HCT116 (cell line): ENCODE data around the gene PACRG.

Source experiments
- CEBPB ChIP-seq: IDR thresholded peaks from 2 replicates; pipeline ENCODE4 v1.6.1; 2012; ENCODE audit warnings: low read depth
- ELF1 ChIP-seq: IDR thresholded peaks from 2 replicates; pipeline ENCODE4 v1.6.1; 2012; ENCODE audit warnings: low read depth, borderline replicate concordance
- EZH2 ChIP-seq: fragments of 200-600 bp; sonication (generic); IDR thresholded peaks from 2 replicates; pipeline ENCODE4 v1.6.1; 2017; ENCODE audit warnings: antibody characterized with exemption, mixed run types
- FOSL1 ChIP-seq: IDR thresholded peaks from 2 replicates; pipeline ENCODE4 v1.6.1; 2012; ENCODE audit warnings: low read depth
- POLR2A ChIP-seq: IDR thresholded peaks from 2 replicates; pipeline ENCODE4 v1.7.0; 2011; ENCODE audit warnings: borderline replicate concordance; ENCODE audit not compliant: insufficient read depth, insufficient read length; ENCODE audit errors: extremely low read depth
- POLR2AphosphoS5 ChIP-seq: IDR thresholded peaks from 2 replicates; pipeline ENCODE4 v1.6.1; 2011; ENCODE audit warnings: mild to moderate bottlenecking, low read depth, low read length, moderate library complexity
- RAD21 ChIP-seq: IDR thresholded peaks from 2 replicates; pipeline ENCODE4 v1.6.1; 2012; ENCODE audit warnings: low read depth, mild to moderate bottlenecking
- REST ChIP-seq: IDR thresholded peaks from 2 replicates; pipeline ENCODE4 v1.6.1; 2012; ENCODE audit warnings: low read depth
- TCF7L2 ChIP-seq: IDR thresholded peaks from 2 replicates; pipeline ENCODE4 v1.7.0; 2011; ENCODE audit warnings: borderline replicate concordance, inconsistent platforms; ENCODE audit not compliant: insufficient read depth, insufficient read length; ENCODE audit errors: extremely low read depth
- YY1 ChIP-seq: IDR thresholded peaks from 2 replicates; pipeline ENCODE4 v1.6.1; 2011; ENCODE audit warnings: low read length, low read depth, moderate library complexity, mild to moderate bottlenecking; ENCODE audit not compliant: insufficient replicate concordance; ENCODE audit errors: extremely low read depth
- ZFX ChIP-seq: fragments of 450-650 bp; IDR thresholded peaks from 2 replicates; pipeline ENCODE4 v1.6.1; 2017
- TF ChIP-seq, protein P1 (sequence below), 3 experiments: fragments of 200-600 bp in 1 of 3; sonication (generic) in 1 of 3; IDR thresholded peaks in 2 of 3; conservative IDR thresholded peaks in 1 of 3; 2 replicates each; pipeline ENCODE4 v1.5.1; 2012 to 2017; ENCODE audit warnings: low read depth in 2 of 3, low read length in 2 of 3, antibody characterized with exemption in 1 of 3, borderline replicate concordance in 1 of 3, control low read depth in 1 of 3, mild to moderate bottlenecking in 1 of 3, mixed read lengths in 1 of 3, mixed run types in 1 of 3, moderate library complexity in 1 of 3; ENCODE audit not compliant: insufficient read depth in 1 of 3
- TF ChIP-seq, protein P2 (sequence below): IDR thresholded peaks from 2 replicates; pipeline ENCODE4 v1.6.1; 2012

DNA sequence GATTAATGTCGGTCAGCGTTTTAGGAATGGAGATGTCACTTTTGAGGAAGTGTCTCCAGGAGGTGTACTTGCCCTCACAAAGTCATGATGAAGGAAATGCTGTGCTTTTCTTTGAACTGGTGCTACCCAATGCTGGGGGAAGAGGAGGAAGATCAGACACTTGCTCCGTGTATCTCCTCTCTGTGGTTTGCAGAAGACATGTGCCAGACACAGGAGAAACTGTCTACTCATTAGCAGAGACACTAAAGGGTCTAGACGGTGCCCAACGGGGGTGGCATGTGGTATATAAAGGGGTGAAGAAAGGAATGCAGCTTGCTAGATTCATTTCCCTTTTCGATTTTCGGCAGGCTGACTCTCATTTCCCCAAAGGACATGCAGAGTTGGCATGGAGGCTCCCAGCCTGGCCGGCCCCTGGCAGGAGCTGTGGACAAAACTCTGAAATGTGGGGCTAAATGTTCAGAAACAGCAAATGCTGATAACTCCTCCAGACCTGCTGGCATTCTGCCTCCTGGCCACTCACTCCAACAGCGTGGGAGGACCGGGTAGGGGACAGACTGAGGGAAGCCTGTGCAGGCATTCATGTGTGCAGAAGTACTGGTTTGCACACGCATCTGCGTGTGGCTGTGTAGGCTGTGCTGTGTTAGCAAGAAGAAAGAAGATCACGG, 627.1 kb downstream of the PACRG start:
- TF ChIP-seq, protein P1, sequence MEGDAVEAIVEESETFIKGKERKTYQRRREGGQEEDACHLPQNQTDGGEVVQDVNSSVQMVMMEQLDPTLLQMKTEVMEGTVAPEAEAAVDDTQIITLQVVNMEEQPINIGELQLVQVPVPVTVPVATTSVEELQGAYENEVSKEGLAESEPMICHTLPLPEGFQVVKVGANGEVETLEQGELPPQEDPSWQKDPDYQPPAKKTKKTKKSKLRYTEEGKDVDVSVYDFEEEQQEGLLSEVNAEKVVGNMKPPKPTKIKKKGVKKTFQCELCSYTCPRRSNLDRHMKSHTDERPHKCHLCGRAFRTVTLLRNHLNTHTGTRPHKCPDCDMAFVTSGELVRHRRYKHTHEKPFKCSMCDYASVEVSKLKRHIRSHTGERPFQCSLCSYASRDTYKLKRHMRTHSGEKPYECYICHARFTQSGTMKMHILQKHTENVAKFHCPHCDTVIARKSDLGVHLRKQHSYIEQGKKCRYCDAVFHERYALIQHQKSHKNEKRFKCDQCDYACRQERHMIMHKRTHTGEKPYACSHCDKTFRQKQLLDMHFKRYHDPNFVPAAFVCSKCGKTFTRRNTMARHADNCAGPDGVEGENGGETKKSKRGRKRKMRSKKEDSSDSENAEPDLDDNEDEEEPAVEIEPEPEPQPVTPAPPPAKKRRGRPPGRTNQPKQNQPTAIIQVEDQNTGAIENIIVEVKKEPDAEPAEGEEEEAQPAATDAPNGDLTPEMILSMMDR (IDR thresholded peaks at IDR 0.05 in 2 of 3, conservative IDR thresholded peaks at IDR 0.05 in 1 of 3; ENCODE audit: borderline replicate concordance in 1 of 3, insufficient read depth in 1 of 3, low read depth in 2 of 3, low read length in 2 of 3) = no peak
- TF ChIP-seq POLR2AphosphoS5 (no peak), CEBPB (no peak), POLR2A (no peak), ELF1 (no peak), FOSL1 (no peak), YY1 (no peak), RAD21 (no peak), REST (no peak), EZH2 (no peak), TCF7L2 (no peak), ZFX (no peak)
- TF ChIP-seq, protein P2, sequence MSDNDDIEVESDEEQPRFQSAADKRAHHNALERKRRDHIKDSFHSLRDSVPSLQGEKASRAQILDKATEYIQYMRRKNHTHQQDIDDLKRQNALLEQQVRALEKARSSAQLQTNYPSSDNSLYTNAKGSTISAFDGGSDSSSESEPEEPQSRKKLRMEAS = no peak
